ENCODE data around the gene UBE2G1.

DNA sequence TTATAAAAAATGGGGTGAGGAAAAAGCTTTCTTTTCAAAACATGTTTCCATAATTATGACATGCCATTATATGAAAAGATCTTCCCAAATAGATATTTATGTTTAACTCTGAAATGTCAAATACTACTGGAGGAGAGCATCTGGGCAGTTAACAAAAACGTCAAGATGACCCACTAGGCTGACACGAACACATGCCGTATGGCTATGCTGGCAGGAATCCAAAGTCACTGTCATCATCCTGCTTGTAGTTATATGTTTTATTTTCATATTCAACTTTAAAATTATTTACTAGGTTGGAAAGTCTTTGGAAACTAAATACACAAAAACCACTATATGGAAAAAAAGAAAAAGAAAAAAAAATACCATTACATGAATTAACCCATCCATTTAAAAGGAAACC lies 130.0 kb downstream of the UBE2G1 start:
- TF ChIP-seq, protein P1, sequence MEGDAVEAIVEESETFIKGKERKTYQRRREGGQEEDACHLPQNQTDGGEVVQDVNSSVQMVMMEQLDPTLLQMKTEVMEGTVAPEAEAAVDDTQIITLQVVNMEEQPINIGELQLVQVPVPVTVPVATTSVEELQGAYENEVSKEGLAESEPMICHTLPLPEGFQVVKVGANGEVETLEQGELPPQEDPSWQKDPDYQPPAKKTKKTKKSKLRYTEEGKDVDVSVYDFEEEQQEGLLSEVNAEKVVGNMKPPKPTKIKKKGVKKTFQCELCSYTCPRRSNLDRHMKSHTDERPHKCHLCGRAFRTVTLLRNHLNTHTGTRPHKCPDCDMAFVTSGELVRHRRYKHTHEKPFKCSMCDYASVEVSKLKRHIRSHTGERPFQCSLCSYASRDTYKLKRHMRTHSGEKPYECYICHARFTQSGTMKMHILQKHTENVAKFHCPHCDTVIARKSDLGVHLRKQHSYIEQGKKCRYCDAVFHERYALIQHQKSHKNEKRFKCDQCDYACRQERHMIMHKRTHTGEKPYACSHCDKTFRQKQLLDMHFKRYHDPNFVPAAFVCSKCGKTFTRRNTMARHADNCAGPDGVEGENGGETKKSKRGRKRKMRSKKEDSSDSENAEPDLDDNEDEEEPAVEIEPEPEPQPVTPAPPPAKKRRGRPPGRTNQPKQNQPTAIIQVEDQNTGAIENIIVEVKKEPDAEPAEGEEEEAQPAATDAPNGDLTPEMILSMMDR (IDR thresholded peaks at IDR 0.05): no peak
- no peak for TF ChIP-seq POLR2A (IDR thresholded peaks at IDR 0.05)

Data from body of pancreas (tissue), 4 donors.